ENCODE measurements around the gene ADRA2B. TPM values are rescaled to one million over a fixed set of nuclear protein-coding genes. Genes with fewer than 3 reads are reported as not detected.
A peak's percentile ranks its signal among the peaks of the same experiment; 100 is the strongest.

The ADRA2B gene
- total and polyA plus RNA-seq, 12 donors, result 1.5 to 7.3 (median 3.4) TPM

DNA sequence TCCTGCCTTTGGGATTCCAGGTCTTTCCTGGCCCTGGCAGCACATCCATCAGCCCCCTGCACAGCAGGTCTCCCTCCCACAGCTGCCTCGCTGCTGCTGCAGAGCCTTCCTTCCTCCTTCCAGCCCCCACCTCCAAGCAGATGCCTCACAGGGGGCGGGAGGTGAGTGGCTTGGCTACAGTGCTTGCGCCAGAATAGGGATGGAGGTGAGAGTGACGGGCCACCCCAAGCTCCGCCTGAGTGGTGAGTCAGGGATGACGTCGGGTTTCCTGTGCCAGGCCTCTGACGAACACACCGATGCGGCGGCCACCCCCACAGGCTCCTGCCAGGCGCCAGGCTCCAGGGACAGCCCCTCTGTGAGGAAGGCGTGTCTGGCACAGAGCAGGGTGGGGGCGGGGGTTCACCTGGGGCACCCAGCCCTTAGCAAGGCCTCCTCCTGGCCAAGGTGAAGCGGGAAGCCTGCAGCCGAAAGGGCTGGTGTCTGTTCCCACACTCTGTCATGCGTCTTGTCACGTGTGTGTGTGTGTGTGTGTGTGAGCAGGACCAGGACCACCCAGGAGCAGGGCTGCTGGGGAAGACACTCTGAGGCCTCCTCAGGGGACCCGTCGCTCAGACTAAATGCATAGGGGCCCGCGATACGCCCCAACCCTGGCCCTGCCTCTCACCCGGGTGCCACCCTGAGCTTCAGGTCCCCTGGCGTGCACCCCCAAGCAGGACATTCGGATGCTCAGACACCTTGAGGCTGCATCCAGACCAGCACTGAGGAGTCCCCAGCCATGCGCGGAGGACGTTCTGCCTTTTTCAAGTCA, 32.2 kb upstream of the ADRA2B start:
- peaks cover 0 to 53% (median 39%) of the 10 kb centered on the region in 9 donors for H3K4me1 ChIP-seq
- peak overlapping the region in 2 of 10 donors; percentile 10 to 16 for H3K4me3 ChIP-seq
- 52 to 65% methylated on average over 29 of the region's 29 CpGs for WGBS, 2 donors
- H3K9me3 ChIP-seq, result no peaks in the 10 kb centered on the region
- peaks cover 0 to 7% (median 0%) of the 10 kb centered on the region in 9 donors for H3K36me3 ChIP-seq
- DNase-seq (peak; percentile 57 to 73), ATAC-seq (peak; percentile 10 to 60 (median 40))
- TF ChIP-seq, protein P1, sequence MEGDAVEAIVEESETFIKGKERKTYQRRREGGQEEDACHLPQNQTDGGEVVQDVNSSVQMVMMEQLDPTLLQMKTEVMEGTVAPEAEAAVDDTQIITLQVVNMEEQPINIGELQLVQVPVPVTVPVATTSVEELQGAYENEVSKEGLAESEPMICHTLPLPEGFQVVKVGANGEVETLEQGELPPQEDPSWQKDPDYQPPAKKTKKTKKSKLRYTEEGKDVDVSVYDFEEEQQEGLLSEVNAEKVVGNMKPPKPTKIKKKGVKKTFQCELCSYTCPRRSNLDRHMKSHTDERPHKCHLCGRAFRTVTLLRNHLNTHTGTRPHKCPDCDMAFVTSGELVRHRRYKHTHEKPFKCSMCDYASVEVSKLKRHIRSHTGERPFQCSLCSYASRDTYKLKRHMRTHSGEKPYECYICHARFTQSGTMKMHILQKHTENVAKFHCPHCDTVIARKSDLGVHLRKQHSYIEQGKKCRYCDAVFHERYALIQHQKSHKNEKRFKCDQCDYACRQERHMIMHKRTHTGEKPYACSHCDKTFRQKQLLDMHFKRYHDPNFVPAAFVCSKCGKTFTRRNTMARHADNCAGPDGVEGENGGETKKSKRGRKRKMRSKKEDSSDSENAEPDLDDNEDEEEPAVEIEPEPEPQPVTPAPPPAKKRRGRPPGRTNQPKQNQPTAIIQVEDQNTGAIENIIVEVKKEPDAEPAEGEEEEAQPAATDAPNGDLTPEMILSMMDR (IDR thresholded peaks at IDR 0.05), result no peak
- H3K27me3 ChIP-seq, result peaks cover 0 to 5% (median 0%) of the 10 kb centered on the region in 7 donors
- intact Hi-C loops (cut with DNase I), result loop anchor here in 6 of 10 donors (5.0 to 10.0 kb wide), 5 partner anchors 46 to 366 kb away; partner anchors contain the start of genes CIAO1 (in 2 of the 6), TMEM127 (in 2 of the 6), NEURL3 (in 1 of the 6) and STARD7 (in 1 of the 6)
- H3K27ac ChIP-seq, result peak overlapping the region in 1 of 10 donors; percentile 89

DNA sequence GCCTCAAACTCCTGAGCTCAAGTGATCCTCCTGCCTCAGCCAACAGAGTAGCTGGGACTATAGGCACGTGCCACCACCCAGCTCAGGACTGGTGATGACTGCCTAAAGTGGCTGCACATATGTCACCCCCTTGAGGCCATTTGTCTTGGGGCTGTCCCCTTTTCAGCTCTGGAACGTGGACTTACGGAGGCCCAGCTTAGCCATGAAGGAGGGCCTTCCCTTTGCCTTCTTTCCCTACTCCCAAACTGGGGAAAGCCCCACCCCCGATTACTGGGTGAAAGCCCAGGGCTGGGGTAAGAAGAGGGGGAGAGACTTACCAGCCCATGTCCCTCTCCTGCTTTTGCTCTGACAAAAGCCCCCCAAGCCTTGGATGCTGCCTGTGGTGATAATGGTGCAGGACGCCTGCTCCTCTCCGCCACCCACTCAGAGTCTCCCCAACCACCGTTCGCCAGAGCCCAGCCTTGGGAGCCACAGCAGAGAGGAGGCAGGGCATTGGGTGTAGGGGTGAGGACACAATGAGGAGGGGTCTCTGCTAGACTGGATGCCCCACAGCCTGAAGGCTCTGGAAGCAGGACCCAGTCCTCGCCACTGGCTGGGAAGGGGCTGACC, 31.3 kb upstream of the ADRA2B start:
- Histone ChIP-seq H3K27ac (peak overlapping the region in 4 of 10 donors; percentile 10 to 89 (median 61)), H3K4me1 (peaks cover 0 to 57% (median 39%) of the 10 kb centered on the region in 9 donors), H3K9me3 (no peaks in the 10 kb centered on the region), H3K36me3 (peaks cover 0 to 9% (median 0%) of the 10 kb centered on the region in 9 donors), H3K4me3 (no peak overlapping the region), H3K27me3 (peaks cover 0 to 5% (median 0%) of the 10 kb centered on the region in 7 donors)
- intact Hi-C loops (cut with DNase I), result loop anchor here in 6 of 10 donors (5.0 to 10.0 kb wide), 5 partner anchors 47 to 367 kb away; partner anchors contain the start of genes CIAO1 (in 2 of the 6), TMEM127 (in 2 of the 6), NEURL3 (in 1 of the 6) and STARD7 (in 1 of the 6)
- DNase-seq (no peak), ATAC-seq (no peak)
- TF ChIP-seq, protein P1 (IDR thresholded peaks at IDR 0.05), result no peak
- 68 to 71% methylated on average over 9 of the region's 9 CpGs for WGBS, 2 donors

DNA sequence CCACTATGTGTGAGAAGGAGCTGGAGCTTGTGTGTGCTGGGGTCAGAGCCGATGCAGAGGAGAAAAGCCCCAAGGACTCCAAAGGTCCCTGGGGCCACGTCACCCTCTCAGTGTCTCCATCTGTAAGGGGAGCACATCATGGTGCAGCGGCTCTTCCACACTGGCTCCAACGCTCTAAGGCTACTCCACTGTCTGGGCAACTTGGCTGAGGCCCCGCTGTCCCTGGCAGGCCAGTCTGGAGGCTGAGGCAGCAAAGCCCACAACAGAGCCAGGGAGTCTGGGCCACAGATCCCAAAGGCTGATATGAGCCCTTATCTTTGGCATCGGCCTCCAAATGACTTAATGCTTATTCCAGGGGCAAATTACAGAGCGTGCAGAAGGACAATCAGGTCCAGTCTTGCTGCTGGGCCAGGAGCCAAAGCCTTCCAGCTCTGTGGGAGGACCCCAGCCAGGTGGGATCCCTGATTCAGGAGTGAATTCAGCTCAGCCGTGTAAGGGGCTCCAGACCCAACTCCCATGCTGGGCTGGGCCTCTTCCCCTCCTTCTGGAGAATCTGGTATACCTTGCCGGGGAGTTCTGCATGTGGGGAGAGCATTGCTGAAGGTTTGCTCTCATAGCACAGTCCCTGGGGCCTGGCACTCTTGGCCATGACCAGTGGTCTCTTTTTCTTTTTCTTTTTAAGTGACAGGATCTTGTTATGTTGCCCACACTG, 30.7 kb upstream of the ADRA2B start:
- peak in 6 of 8 donors; percentile 5 to 31 (median 10) for ATAC-seq
- Histone ChIP-seq H3K27me3 (peaks cover 0 to 5% (median 0%) of the 10 kb centered on the region in 7 donors), H3K4me3 (peak overlapping the region in 1 of 10 donors; percentile 68), H3K36me3 (peaks cover 0 to 9% (median 0%) of the 10 kb centered on the region in 9 donors), H3K9me3 (no peaks in the 10 kb centered on the region), H3K27ac (peak overlapping the region in 8 of 10 donors; percentile 33 to 89 (median 56)), H3K4me1 (peaks cover 0 to 62% (median 39%) of the 10 kb centered on the region in 9 donors)
- intact Hi-C loops (cut with DNase I), result loop anchor here in 6 of 10 donors (5.0 to 10.0 kb wide), 5 partner anchors 48 to 368 kb away; partner anchors contain the start of genes CIAO1 (in 2 of the 6), TMEM127 (in 2 of the 6), NEURL3 (in 1 of the 6) and STARD7 (in 1 of the 6)
- TF ChIP-seq, protein P1 (IDR thresholded peaks at IDR 0.05), result no peak
- 58 to 68% methylated on average over 9 of the region's 9 CpGs for WGBS, 2 donors
- DNase-seq, result peak; percentile 19 to 56

Measured in heart right ventricle (tissue), 16 donors.